GM23248 (cell line): ENCODE measurements around the gene MRFAP1. TPM values are rescaled to one million over a fixed set of nuclear protein-coding genes. Genes with fewer than 3 reads are reported as not detected.

Experiments used
- DNase-seq: peaks from one replicate; pipeline ENCODE4 v3.0.0-alpha.2; 2015
- H2AFZ ChIP-seq: fragments of 200-600 bp; sonication (generic); 2 replicates; pipeline ENCODE4 v1.6.1; 2016; ENCODE audit warnings: antibody characterized with exemption
- H3F3A ChIP-seq: fragments of 200-600 bp; sonication (generic); 2 replicates; pipeline ENCODE4 v1.6.1; 2016; ENCODE audit warnings: mild to moderate bottlenecking, antibody characterized with exemption, mixed run types; ENCODE audit not compliant: insufficient read depth
- H3K27ac ChIP-seq: fragments of 200-600 bp; sonication (generic); 2 replicates; pipeline ENCODE4 v1.5.1; 2016; ENCODE audit warnings: mild to moderate bottlenecking
- H3K27me3 ChIP-seq: fragments of 200-600 bp; sonication (generic); replicated peaks from 2 replicates; pipeline ENCODE4 v1.6.1; 2016; ENCODE audit warnings: mild to moderate bottlenecking; ENCODE audit not compliant: insufficient read depth
- H3K36me3 ChIP-seq: fragments of 200-600 bp; sonication (generic); 2 replicates; pipeline ENCODE4 v1.6.1; 2016; ENCODE audit warnings: low read depth, mild to moderate bottlenecking
- H3K4me1 ChIP-seq: fragments of 200-600 bp; sonication (generic); 2 replicates; pipeline ENCODE4 v1.6.1; 2016; ENCODE audit warnings: mild to moderate bottlenecking; ENCODE audit not compliant: insufficient read depth
- H3K4me2 ChIP-seq: fragments of 200-600 bp; sonication (generic); one replicate; pipeline ENCODE4 v1.6.1; 2016; ENCODE audit warnings: mild to moderate bottlenecking; ENCODE audit not compliant: unreplicated experiment
- H3K4me3 ChIP-seq: fragments of 200-600 bp; sonication (generic); 2 replicates; pipeline ENCODE4 v1.5.1; 2016; ENCODE audit warnings: mild to moderate bottlenecking
- H3K79me2 ChIP-seq: fragments of 200-600 bp; sonication (generic); 2 replicates; pipeline ENCODE4 v1.6.1; 2016; ENCODE audit warnings: mild to moderate bottlenecking; ENCODE audit not compliant: insufficient read depth
- H3K9ac ChIP-seq: fragments of 200-600 bp; sonication (generic); 2 replicates; pipeline ENCODE4 v1.6.1; 2016; ENCODE audit warnings: mild to moderate bottlenecking
- H3K9me2 ChIP-seq: fragments of 200-600 bp; sonication (generic); 2 replicates; pipeline ENCODE4 v1.6.1; 2016; ENCODE audit warnings: mixed run types, mild to moderate bottlenecking, moderate library complexity; ENCODE audit not compliant: insufficient read depth
- H3K9me3 ChIP-seq: fragments of 200-600 bp; sonication (generic); one replicate; pipeline ENCODE4 v1.6.1; 2017; ENCODE audit warnings: low read depth
- H4K20me1 ChIP-seq: fragments of 200-600 bp; sonication (generic); 2 replicates; pipeline ENCODE4 v1.6.0; 2016; ENCODE audit not compliant: insufficient read depth
- EZH2 ChIP-seq: fragments of 200-600 bp; sonication (generic); IDR thresholded peaks from 2 replicates; pipeline ENCODE4 v1.6.1; 2018; ENCODE audit warnings: antibody characterized with exemption, mild to moderate bottlenecking; ENCODE audit not compliant: insufficient read depth, poor library complexity, severe bottlenecking
- EZH2phosphoT487 ChIP-seq: fragments of 200-600 bp; sonication (generic); IDR thresholded peaks from 2 replicates; pipeline ENCODE4 v1.6.1; 2018; ENCODE audit warnings: antibody characterized with exemption, moderate library complexity, mild to moderate bottlenecking, low read depth; ENCODE audit not compliant: insufficient read depth
- WGBS, 2 experiments: methylation state at CpG; one replicate each; pipeline ENCODE4 v1.1.6; 2015 to 2017; ENCODE audit warnings: low lambda C conversion rate in 2 of 2, low coverage in 1 of 2; ENCODE audit errors: missing lambda C conversion rate in 2 of 2; 5-methylcytosine and 5-hydroxymethylcytosine counted together
- in situ Hi-C: fragments of 300-500 bp; cut with MboI; formaldehyde crosslinking; loops from 2 replicates; pipeline ENCODE4 v1.15.0; 2020
- polyA plus RNA-seq: library from polyadenylated mRNA; unstranded; fragments of >200 nt; fragmentation: Nextera tagmentation; extraction: Ambion mirVana; gene quantifications from 2 replicates; pipeline ENCODE4 v1.2.1, GENCODE V29; 2016
- total RNA-seq: library from RNA; depleted of rRNA; stranded (reverse); fragments of >200 nt; shearing (Covaris generic); gene quantifications from 2 replicates; pipeline ENCODE4 v1.2.3, GENCODE V29; 2014

The MRFAP1 gene
- total and polyA plus RNA-seq, 2 experiments from 2014 or later, result 108 to 261 TPM

DNA sequence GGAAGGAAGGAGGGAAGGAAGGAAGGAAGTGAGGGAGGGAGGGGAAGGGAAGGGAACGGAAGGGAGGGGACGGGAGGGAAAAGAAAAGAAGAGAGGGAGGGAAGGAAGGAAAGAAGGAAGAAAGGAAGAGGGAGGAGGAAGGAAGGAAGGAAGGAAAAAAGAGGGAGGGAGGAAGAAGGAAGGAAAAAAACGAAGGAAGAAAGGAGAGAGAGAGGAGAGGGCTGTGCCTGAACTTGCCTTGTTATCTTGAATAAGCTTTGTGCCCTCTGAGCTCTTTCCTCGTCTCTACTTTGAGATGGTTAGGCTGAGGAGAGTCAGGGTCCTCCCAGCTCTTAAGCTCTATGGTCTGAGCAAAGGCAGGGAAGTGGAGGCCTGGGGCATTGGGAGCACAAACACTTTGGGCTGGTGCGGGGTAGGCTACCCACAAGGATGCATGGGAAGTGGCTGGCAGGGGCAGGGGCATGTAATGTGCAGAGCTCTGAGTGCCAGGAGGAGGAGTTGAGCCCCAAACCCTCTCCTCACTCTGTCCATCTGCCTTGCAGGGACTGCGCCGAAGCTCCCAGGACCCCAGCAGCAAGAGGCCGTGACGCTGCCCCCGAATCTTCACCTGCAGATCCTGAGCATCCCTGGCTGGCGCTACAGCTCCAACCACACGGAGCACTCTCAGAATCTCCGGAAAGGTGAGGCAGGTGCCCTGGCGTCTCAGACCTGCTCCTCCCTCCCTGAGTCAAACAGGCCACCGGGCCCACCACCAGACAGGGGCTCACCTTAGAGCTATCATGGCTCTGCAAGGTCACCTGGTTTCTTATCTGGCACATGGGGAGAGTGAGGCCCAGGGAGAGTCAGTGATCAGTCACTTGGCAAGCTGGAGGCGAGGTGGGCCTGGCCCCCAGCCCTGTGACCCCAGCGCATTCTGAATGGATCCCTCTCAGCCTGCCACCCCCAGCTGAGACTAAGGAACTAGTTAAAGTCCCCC, 26.5 kb upstream of the MRFAP1 start:
- Histone ChIP-seq H3K79me2 (no peaks in the 10 kb centered on the region), H3K9me2 (no peaks in the 10 kb centered on the region), H3K36me3 (no peaks in the 10 kb centered on the region), H4K20me1 (no peaks in the 10 kb centered on the region), H3K27me3 (no peaks in the 10 kb centered on the region), H3K4me3 (no peak overlapping the region), H3K4me2 (no peak overlapping the region), H2AFZ (no peak overlapping the region), H3K9me3 (no peaks in the 10 kb centered on the region), H3K9ac (no peak overlapping the region), H3K4me1 (no peaks in the 10 kb centered on the region), H3F3A (no peaks in the 10 kb centered on the region), H3K27ac (no peak overlapping the region)
- in situ Hi-C loops, result no loop called here
- no peak for DNase-seq
- TF ChIP-seq EZH2, result no peak
- TF ChIP-seq EZH2phosphoT487, result no peak
- WGBS, 2 experiments, result 89% methylated on average over 16 to 17 of the region's 17 CpGs

DNA sequence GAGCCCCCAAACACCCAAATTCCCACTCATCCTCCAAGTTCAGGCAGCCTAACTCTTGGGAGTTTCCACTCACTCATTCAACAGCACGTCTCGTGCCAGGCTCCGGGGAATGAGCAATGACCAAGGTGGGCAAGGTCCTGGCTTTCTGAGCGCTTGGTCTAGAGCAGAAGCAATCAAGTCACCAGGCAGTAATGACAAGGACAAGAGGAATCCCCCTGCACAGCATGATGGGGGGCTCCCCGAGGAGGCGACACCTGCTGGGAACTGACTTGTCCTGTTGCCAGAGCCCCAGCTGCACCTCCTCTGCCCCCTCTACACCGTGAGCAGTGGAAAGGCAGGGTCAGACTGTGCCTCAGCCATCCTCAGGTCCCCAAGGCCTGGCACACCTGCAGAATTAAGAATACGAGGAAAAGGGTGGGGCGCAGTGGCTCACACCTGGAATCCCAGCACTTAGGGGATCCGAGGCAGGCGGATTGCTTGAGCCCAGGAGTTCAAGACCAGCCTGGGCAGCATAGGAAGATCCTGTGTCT, 25.7 kb upstream of the MRFAP1 start:
- DNase-seq, result no peak
- no peak for TF ChIP-seq EZH2
- TF ChIP-seq EZH2phosphoT487, result no peak
- in situ Hi-C loops, result no loop called here
- WGBS, 2 experiments, result 79 to 81% methylated on average over 11 of the region's 11 CpGs
- Histone ChIP-seq H3K4me2 (no peak overlapping the region), H3K4me1 (no peaks in the 10 kb centered on the region), H3K27ac (no peak overlapping the region), H3K36me3 (no peaks in the 10 kb centered on the region), H3K9ac (no peak overlapping the region), H4K20me1 (no peaks in the 10 kb centered on the region), H3K9me2 (no peaks in the 10 kb centered on the region), H3F3A (no peaks in the 10 kb centered on the region), H3K9me3 (no peaks in the 10 kb centered on the region), H2AFZ (no peak overlapping the region), H3K4me3 (no peak overlapping the region), H3K79me2 (no peaks in the 10 kb centered on the region), H3K27me3 (no peaks in the 10 kb centered on the region)

DNA sequence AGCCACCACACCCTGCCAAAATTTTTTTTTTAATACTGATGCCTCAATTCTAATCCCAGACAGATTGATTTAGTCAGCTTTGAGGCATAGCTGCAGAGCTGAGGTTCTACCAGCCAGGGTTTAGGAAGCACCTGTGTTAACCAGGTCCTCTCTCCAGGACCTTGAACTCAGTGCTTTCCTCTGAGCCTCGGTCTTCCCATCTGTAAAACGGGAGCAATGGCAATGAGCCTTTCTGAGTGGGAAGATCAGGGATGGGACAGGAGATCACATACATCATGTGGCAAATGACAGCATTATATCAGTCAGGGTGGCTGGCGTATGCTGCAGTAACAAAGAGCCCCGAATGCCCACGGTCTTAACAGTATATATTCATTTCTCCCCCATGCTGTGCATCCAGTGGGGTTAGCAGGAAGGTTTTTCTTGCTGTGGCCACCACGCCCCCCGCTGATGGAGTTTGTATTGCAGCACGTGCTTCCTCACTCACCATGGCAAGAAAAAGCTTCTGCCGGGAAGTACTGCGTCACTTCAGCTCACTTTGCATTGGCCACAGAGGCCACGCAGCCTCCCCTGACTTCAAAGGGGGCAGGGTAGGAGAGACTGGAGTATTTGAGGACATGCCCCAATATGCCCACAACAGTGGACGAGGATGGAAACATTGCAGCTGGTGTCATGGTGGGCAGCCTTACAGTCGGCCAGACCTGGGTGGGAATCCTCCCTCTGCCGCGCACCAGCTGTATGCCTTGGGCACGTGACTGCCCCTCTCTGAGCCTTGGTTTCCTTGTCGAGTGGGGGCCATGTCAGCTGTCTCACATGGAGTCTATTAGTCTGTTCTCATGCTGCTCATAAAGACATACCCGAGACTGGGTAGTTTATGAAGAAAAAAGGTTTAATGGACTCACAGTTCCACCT, 24.1 kb upstream of the MRFAP1 start:
- no peaks in the 10 kb centered on the region for H3K79me2 ChIP-seq
- no peak overlapping the region for H3K4me2 ChIP-seq
- no peak for DNase-seq
- H3K9ac ChIP-seq, result no peak overlapping the region
- TF ChIP-seq EZH2 (no peak), EZH2phosphoT487 (no peak)
- no peak overlapping the region for H3K4me3 ChIP-seq
- H3K9me3 ChIP-seq, result no peaks in the 10 kb centered on the region
- no peaks in the 10 kb centered on the region for H3K36me3 ChIP-seq
- H2AFZ ChIP-seq, result no peak overlapping the region
- 91 to 92% methylated on average over 18 of the region's 18 CpGs for WGBS, 2 experiments
- no peak overlapping the region for H3K27ac ChIP-seq
- no peaks in the 10 kb centered on the region for H4K20me1 ChIP-seq
- in situ Hi-C loops, result no loop called here
- no peaks in the 10 kb centered on the region for H3K27me3 ChIP-seq
- H3F3A ChIP-seq, result no peaks in the 10 kb centered on the region
- H3K4me1 ChIP-seq, result no peaks in the 10 kb centered on the region
- no peaks in the 10 kb centered on the region for H3K9me2 ChIP-seq

DNA sequence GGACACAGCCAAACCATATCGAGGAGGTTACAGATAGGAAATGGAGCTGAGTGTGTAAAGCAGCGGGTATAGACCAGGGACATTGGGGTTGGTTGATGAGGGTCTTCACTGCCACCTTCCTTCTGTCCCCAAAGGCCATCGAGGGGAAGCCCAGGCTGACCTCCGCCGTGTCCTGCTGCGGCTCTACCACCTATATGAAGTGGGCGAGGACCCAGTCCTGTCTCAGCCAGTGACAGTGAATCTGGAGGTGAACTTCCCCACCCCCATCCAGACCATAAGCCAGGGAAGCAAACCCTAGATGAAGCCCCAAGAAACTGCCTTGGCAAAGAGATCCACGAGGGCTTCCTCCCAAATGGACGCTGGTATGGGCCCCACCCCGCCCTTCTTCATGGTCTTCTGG, 23.2 kb upstream of the MRFAP1 start:
- no peak overlapping the region for H3K4me3 ChIP-seq
- no peaks in the 10 kb centered on the region for H3K4me1 ChIP-seq
- H4K20me1 ChIP-seq, result no peaks in the 10 kb centered on the region; the same call in 1 of the 2 replicates
- no peak for DNase-seq
- no peak overlapping the region for H2AFZ ChIP-seq
- H3K36me3 ChIP-seq, result no peaks in the 10 kb centered on the region
- no peaks in the 10 kb centered on the region for H3K9me3 ChIP-seq
- no peak overlapping the region for H3K4me2 ChIP-seq
- no peaks in the 10 kb centered on the region for H3K9me2 ChIP-seq
- no peaks in the 10 kb centered on the region for H3K79me2 ChIP-seq
- H3F3A ChIP-seq, result no peaks in the 10 kb centered on the region
- WGBS, 2 experiments, result 97 to 98% methylated on average over 9 to 10 of the region's 10 CpGs
- H3K27me3 ChIP-seq, result no peaks in the 10 kb centered on the region
- no peak overlapping the region for H3K27ac ChIP-seq
- TF ChIP-seq EZH2 (no peak), EZH2phosphoT487 (no peak)
- in situ Hi-C loops, result no loop called here
- no peak overlapping the region for H3K9ac ChIP-seq
